HG03039 (cell line): ENCODE data around the gene RAB20.
"Not testable (repeated sequence)": the region's sequence is repeated elsewhere in the genome, so short reads cannot be mapped to it uniquely, and the experiment has no call there.

Source experiments
- ATAC-seq: cut with Tn5 transposase; IDR thresholded peaks from one replicate; pipeline ENCODE4 v1.9.1; 2021; ENCODE audit warnings: mild to moderate bottlenecking, moderate library complexity; ENCODE audit not compliant: unreplicated experiment

Gene RAB20

DNA sequence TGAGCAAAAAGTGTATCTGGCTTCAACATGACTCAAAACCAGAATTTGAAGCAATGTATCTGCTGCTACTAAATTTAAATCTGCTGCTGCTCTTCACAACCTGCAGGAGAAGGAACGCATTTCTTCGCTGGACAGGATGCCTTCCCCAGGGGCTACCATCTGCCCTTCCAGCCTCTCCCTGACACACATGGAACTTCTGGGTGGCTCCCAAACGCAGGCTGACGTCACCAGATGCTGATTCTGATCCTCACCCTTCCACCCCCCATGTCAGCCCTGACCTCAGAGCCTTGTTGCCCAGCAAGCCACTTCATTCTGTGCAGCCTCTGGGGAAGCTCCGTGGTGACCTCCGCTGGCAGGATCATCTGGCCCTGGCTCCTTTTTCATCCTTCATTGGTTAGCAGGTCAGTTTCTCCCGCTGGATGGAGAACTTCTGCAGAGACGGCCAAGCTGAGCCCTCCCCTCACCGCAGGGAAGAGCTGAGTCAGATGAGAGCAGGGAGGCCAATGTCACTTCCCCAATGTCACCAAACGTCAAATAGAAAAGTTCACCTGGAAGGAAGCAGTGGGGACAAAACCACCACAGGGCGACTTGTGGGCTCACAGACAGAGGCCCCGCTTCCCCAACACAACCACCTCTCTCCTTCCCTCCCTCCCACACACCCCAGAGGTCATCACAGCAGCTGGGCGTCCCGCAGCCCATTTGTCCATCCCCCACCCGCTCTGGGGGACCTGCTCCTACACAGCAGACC lies 14.0 kb upstream of the RAB20 start:
- peak; percentile 76 for ATAC-seq

DNA sequence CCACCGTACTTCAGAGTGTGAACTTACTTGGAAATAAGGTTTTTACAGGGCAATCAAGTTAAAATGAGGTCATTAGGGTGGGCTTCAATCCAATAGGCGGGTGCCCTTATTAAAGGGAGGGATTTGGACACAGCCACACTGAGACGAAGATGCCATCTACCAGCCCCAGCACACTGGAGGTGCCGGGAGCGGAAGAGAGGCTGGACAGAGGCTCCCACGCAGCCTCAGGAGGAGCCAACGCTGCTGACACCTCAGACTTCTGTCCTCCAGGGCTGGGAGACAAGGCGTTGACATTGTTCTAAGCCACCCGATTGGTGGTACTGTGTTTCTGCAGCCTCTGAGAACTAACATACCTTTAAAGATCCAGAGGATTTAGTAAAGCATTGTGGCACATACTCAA lies 12.6 kb upstream of the RAB20 start:
- no peak for ATAC-seq

GRCh38 chr13:110572778-110573118 lies 11.2 kb upstream of the RAB20 start:
- ATAC-seq, result no peak

DNA sequence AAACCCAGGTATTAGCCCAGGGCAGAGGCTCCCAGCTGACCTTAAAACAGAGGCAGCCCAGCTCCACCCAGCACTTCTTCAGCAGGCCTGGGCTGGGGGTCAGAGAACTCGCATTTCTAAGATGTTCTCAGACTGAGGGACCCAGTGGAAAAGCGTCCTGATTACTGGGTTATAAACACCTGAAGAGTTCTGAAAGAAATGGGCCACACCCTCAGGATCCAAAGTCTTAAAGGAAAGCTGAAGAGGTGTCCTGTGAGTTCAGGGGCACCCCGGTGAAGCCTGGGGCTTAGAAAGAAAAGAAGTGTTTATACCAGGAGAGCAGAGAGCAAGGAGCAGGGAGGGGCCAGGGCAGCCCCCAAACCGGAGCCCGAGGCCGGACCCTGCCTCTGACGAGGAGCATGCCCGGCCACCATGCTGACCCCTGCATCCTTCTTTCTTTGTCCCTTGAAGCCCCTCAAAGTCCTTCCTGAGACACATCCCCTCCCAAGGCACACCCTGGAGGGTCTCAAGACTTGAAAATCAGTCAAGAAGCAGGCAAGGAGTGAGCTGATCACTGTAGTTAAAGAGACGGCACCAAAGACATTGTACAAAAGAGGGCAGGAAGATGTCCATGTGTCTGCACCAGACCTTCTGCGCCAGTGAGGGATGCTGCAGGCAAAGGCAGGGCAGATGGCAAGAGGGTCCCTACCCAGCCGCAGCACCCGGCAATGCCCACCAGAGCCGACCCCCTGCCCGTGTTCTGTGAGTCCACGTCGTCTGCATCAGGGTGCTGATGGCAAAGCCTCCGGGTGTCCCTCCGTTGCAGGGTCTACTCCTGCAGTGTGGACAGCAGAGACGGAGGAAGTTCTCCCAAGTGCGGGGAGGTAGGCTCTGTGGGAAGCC lies 10.6 kb upstream of the RAB20 start:
- no peak for ATAC-seq

- ATAC-seq, result no peak
Observed at GRCh38 chr13:110570886-110571285, 9.4 kb upstream of the RAB20 start.

- not testable (repeated sequence) for ATAC-seq
Observed at GRCh38 chr13:110569962-110570361, 8.4 kb upstream of the RAB20 start.

DNA sequence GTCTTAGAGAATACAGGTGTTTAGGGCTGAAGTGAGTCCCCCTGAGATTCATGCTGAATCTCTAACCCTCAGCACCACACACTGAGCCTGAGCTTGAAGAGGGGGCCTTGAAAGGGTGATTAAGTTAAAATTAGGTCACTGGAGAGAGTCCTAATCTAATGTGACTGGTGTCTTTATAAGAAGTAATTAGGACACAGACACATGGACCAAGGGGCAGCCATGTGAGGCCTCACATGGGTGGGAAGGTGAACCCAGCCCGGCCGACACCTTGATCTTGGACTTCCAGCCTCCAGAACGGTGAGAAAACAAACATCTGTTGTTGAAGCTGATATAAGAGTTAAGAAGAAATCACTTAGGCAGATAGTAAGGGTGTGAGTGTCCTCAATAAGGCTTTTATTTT lies 7.1 kb upstream of the RAB20 start:
- no peak for ATAC-seq

- no peak for ATAC-seq
Observed at GRCh38 chr13:110566171-110566570, 4.6 kb upstream of the RAB20 start.

DNA sequence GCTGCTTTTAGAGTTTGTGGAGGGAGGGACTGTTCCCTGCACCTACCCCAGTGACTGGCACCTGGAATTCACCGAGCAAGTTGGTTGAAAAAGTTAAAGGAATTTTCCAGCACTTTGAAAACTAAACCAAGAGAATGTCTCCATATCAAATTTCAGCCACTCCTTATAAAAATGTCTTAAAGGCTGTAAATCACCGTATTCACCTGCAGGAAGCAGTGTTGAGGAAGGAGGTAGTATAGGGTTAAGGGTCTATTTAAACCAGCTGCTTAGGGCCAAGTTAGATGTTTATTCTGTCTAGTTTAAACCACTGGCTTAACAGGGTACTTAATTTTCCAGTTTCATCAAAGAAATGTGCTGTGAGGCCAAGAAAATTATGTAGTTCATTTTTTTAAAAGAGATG lies 3.8 kb upstream of the RAB20 start:
- ATAC-seq, result no peak

DNA sequence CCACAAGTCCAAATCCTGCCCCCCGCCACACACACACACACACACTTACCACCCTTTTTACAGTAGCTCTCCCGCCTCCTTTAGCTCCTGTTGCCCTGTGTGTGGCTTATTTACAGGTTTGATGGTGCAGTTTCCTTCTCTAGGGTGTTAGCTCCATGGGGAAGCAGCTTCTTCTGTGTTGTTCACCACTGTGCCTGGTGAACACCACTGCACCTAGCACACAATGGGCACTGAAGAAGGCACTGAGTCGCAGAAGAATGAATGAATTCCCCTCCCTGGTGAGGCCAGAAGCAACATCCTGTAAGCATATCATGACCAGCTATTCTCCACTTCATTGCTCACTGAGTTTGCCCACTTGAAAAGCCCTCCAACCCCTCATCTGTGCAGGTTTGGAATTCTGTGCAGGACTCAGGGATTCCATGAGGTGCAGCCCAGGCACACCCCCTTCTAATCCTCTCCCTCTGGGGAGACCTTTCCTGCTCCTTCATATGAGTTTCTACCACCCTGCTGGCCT lies 3.0 kb upstream of the RAB20 start:
- no peak for ATAC-seq

DNA sequence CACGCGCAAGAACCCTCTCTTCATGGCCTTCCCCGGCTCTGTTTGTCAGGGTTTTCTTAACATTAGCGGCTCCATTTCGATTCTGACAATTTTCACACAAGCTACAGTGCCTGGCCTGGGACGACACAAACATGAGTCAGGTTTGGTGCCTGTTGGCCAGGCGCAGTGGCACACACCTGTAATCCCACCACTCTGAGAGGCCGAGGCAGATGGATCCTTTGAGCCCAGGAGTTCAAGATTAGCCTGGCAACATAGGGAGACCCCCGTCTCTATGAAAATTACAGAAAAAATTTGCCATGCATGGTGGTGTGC lies 1.9 kb upstream of the RAB20 start:
- no peak for ATAC-seq

DNA sequence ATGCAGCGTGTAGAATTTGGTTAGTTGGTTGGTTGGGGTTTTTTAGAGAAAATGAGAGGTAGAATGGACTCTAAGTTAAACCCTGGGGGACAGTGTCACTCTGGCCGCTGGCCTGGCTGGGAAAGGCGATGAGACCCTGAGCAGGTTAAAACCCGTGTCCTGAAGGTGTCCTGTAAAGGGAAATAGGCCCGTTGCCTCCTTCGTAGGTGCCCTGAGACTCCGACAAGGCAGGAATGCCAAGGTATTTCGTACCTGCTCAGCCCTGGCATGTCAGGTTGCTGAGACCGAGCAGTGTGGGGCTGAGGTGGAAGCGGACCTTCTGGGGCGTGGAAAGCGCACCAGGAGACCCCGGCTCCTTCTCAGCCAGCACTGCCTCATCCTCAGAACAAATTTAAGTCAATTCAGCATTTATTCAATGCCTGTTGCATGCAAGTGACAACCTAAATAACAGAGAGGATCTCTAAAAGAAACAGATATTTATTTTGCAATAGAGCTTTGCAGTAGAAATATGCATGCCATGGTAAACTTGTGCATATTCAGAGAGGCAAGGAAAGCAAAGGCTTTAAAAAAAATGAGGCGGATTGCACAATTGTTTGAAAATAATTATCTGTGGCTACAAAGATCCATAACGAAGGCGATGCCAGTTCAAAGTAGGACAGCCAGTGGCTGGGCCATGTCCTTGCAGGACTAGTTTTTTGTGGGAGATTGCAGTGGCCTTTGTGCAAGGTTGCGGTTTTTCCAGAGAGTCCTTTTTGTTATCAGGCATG lies 1.4 kb upstream of the RAB20 start:
- no peak for ATAC-seq

DNA sequence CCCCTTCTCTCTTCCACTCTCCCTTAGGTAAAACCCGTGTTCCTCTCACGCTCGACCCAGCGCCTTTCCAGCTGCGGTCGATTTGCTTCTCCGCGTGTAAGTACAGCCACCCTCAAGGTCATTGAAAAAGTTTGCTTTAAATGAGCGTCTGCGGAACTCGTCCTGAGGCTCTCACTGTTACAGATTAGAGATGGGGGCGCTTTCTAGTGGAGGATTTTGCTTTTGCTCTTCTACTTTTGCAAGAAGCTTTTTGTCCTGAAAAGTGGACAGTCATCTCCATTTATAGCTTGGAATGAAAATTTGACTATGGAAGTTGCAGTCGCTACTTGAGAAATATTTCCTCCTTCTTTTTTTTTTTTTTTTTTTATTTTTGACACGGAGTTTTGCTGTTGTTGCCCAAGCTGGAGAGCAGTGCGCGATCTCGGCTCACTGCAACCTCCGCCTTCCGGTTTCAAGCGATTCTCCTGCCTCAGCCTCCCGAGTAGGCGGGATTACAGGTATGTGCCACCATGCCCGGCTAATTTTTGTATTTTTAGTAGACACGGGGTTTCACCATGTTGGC lies 595 bp upstream of the RAB20 start:
- no peak for ATAC-seq

- ATAC-seq, result peak; percentile 15
Observed at GRCh38 chr13:110560601-110561343, 750 bp downstream of the RAB20 start.

DNA sequence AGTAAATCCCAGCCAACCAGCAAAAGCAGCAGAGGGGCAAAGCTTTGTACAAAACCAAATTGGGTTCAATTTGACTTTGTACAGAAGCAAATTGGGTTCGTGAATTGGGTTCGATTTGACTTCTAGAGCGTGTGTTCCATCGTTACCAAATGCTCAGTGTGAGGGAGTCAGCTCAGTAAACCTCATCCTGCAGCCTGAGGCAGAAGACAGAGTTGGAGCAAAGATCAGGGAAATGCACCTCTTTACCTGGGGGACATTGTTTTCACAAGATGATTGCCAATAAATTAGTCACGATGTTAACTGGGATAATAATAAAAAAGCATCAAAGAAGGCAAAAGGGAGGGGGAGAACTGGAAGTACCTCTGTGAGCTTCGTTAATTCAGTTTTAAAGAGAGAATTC lies 1.5 kb downstream of the RAB20 start:
- no peak for ATAC-seq

DNA sequence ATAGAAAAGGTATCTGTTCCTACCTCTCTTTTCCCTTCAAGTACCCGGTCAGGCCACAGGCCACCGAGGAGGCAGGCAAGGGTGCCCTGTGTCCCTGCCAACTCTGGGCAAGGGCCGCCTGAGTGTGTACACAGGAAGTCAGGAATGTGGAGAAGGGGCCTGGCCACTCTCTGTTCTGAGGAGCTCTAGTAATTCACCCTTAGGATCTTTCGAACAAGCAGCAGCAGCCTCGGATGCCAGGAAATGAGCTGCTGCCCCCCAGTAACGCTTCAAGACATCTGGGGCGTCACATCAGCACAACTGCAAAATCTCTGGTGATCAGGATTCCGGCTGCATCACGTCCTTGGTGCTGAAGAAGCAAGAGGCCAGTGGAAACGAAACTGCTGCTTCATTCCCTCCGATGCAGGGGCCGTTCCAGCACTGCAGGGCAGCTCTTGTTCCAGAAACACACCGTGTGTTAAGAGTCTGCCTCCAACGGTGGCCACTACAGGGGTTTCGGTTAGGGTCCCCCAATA lies 2.0 kb downstream of the RAB20 start:
- no peak for ATAC-seq

GRCh38 chr13:110557610-110558305 lies 3.8 kb downstream of the RAB20 start:
- no peak for ATAC-seq

- ATAC-seq, result no peak
Observed at GRCh38 chr13:110557082-110557481, 4.4 kb downstream of the RAB20 start.

DNA sequence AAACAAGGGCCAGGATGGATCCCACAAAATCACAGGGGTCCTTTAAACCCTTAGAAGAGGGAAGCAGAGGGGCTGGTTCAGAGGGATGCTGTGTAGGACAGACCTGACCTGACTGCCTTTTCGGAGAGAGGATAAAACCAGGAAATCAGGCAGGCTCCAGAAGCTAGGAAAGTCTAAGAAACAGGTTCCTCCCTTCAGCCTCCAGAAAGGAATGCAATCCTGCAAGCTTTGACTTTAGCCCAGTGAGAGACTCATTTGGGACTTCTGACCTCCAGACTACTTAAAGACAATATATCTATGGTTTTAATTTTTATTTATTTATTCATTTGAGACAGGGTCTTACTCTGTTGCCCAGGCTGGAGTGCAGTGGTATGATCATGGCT lies 5.3 kb downstream of the RAB20 start:
- no peak for ATAC-seq
